ENCODE results near the gene KRTAP4-4.

- TF ChIP-seq POLR2AphosphoS5 (IDR thresholded peaks at IDR 0.05) (no peak), CTCF (IDR thresholded peaks at IDR 0.05) (no peak), POLR2A (IDR thresholded peaks at IDR 0.05) (no peak), EP300 (IDR thresholded peaks at IDR 0.05) (no peak)
Observed at GRCh38 chr17:41149652-41149985, 10.9 kb downstream of the KRTAP4-4 start, which contains the start of gene KRTAP4-5.
